Uterus (tissue), 4 donors: ENCODE results near the gene WAS. TPM values are rescaled to one million over a fixed set of nuclear protein-coding genes. Genes with fewer than 3 reads are reported as not detected.
"Not testable (repeated sequence)": the region's sequence is repeated elsewhere in the genome, so short reads cannot be mapped to it uniquely, and the experiment has no call there.

ENCODE experiments used
- DNase-seq, 2 donors: peaks; one replicate each; pipeline ENCODE4 v3.0.0-alpha.2; 2019 to 2020
- H3K27ac ChIP-seq, 2 donors: fragments of 200-600 bp; sonication (generic); 1 replicate in 1 of 2; 2 replicates in 1 of 2; pipeline ENCODE4 v1.5.1; 2016 to 2018
- H3K27me3 ChIP-seq, 2 donors: fragments of 200-600 bp; sonication (generic); one replicate each; pipeline ENCODE4 v1.5.1; 2018 to 2019; ENCODE audit warnings: control low read depth in 1 of 2
- H3K36me3 ChIP-seq, 2 donors: fragments of 200-600 bp; sonication (generic); one replicate each; pipeline ENCODE4 v1.5.1; 2019; ENCODE audit warnings: control low read depth in 1 of 2
- H3K4me1 ChIP-seq, 2 donors: fragments of 200-600 bp; sonication (generic); one replicate each; pipeline ENCODE4 v1.5.1; 2018 to 2019; ENCODE audit warnings: control low read depth in 1 of 2
- H3K4me3 ChIP-seq, 2 donors: fragments of 200-600 bp; sonication (generic); 1 replicate in 1 of 2; 2 replicates in 1 of 2; pipeline ENCODE4 v1.5.1; 2018 to 2019; ENCODE audit warnings: mild to moderate bottlenecking in 1 of 2
- H3K9me3 ChIP-seq, 2 donors: fragments of 200-600 bp; sonication (generic); one replicate each; pipeline ENCODE4 v1.5.1; 2019; ENCODE audit warnings: control low read depth in 1 of 2
- CTCF ChIP-seq, 4 experiments: fragments of 200-600 bp in 2 of 4; fragments of 450-650 bp in 2 of 4; sonication (generic) in 2 of 4; IDR thresholded peaks; one replicate each; pipeline ENCODE4 v1.5.1; 2016 to 2019; ENCODE audit warnings: antibody characterized with exemption in 4 of 4, mild to moderate bottlenecking in 2 of 4, moderate library complexity in 1 of 4
- POLR2A ChIP-seq, 2 donors: fragments of 450-650 bp; IDR thresholded peaks; one replicate each; pipeline ENCODE4 v1.6.1; 2016; ENCODE audit warnings: antibody characterized with exemption in 2 of 2, mild to moderate bottlenecking in 1 of 2, moderate library complexity in 1 of 2
- intact Hi-C: fragments of 100-400 bp; cut with DNase I; formaldehyde crosslinking; loops from one replicate; pipeline ENCODE4 v1.15.1; 2023; ENCODE audit warnings: low total_unique reads
- total RNA-seq, 4 donors: library from RNA; depleted of rRNA in 3 of 4; stranded (reverse); fragments of >200 nt in 3 of 4; gene quantifications; one replicate each; pipeline versions ENCODE4 v1.1.0 to v1.2.4, GENCODE V29; 2014 to 2023
- donor health status: DM: yes; HTN: yes; CAD: no.

The WAS gene
- total RNA-seq, 4 donors from 2014 or later: 1.2 to 20.7 (median 1.9) TPM; not detected in 1

DNA sequence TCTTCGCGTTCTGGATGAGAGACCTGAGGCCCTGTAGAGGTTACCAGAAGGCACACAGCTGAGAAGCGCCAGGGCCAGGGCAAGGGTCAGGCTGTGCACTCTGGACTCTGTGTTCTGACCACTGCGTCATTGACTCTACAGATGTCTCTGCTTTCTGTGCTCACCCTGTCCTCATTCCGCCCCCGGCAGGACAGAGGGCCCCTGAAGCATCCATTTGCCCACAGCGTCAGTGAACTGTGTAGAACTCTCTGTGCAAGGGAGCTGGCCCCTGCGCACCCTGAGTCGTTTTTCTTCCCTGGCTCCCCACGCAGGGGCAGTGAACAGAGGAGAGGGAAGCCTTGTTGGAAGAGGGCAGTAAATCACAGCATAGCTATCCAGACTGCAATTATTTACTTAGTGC lies 6.1 kb upstream of the WAS start:
- DNase-seq: no peak
- Histone ChIP-seq H3K27ac (no peak overlapping the region), H3K4me1 (no peaks in the 10 kb centered on the region), H3K4me3 (no peak overlapping the region), H3K9me3 (no peaks in the 10 kb centered on the region), H3K27me3 (no peaks in the 10 kb centered on the region), H3K36me3 (no peaks in the 10 kb centered on the region)
- intact Hi-C loops: no loop called here
- TF ChIP-seq POLR2A (IDR thresholded peaks at IDR 0.05): no peak
- no peak for TF ChIP-seq CTCF (IDR thresholded peaks at IDR 0.05)

GRCh38 chrX:48680467-48680866 lies 3.1 kb upstream of the WAS start:
- DNase-seq, H3K4me1 ChIP-seq, H3K9me3 ChIP-seq, H3K4me3 ChIP-seq, H3K27ac ChIP-seq, intact Hi-C loops, H3K36me3 ChIP-seq, H3K27me3 ChIP-seq: not testable (repeated sequence)

- H3K27me3 ChIP-seq, H3K27ac ChIP-seq, H3K4me1 ChIP-seq, intact Hi-C loops, H3K4me3 ChIP-seq, DNase-seq, H3K36me3 ChIP-seq, H3K9me3 ChIP-seq: not testable (repeated sequence)
Observed at GRCh38 chrX:48680925-48681324, 2.7 kb upstream of the WAS start.

DNA sequence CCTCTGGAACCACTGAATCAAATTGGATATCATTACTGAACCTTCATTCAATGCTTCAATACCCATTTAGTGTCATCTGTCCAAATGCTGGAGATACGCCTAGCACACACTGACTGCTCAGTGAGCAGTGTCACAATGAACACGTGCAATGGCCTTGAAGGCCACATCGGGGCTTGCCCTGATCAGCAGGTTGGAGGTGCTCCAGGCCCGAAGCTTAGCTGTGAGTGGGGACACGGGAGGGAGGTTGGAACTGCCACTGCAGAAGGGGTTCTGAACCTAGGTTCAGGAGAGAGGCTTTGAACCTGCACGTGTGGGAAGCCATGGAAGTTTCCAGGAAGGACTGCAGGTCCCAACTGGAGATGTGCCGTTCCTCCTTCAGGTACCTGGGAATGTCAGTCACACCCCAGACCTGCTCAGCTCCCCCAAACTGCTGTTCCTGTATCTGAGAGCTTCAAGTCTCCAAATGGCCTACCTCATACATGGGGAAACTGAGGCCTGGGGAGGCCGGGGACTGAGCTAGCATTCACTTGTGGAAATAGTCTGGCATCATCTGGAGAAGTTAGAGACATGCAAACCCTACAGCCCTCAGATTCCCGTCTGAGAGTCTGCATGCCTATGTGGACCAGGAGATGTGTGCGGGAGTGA lies 1.9 kb upstream of the WAS start:
- intact Hi-C loops: no loop called here
- H3K27me3 ChIP-seq: no peaks in the 10 kb centered on the region
- H3K36me3 ChIP-seq: no peaks in the 10 kb centered on the region
- no peak overlapping the region for H3K4me3 ChIP-seq
- TF ChIP-seq POLR2A (IDR thresholded peaks at IDR 0.05): no peak
- TF ChIP-seq CTCF (IDR thresholded peaks at IDR 0.05): no peak
- H3K4me1 ChIP-seq: no peaks in the 10 kb centered on the region
- DNase-seq: no peak
- H3K27ac ChIP-seq: no peak overlapping the region
- H3K9me3 ChIP-seq: no peaks in the 10 kb centered on the region

GRCh38 chrX:48682795-48683194 lies 804 bp upstream of the WAS start:
- H3K4me1 ChIP-seq, intact Hi-C loops, DNase-seq, H3K27ac ChIP-seq, H3K36me3 ChIP-seq, H3K27me3 ChIP-seq, H3K4me3 ChIP-seq, H3K9me3 ChIP-seq: not testable (repeated sequence)

GRCh38 chrX:48684134-48684533 lies 535 bp downstream of the WAS start:
- Histone ChIP-seq H3K27me3 (peaks cover 0 to 3% of the 10 kb centered on the region in 2 donors), H3K36me3 (no peaks in the 10 kb centered on the region), H3K4me3 (no peak overlapping the region), H3K9me3 (no peaks in the 10 kb centered on the region), H3K27ac (no peak overlapping the region), H3K4me1 (no peaks in the 10 kb centered on the region)
- intact Hi-C loops: no loop called here
- no peak for DNase-seq
- TF ChIP-seq POLR2A (IDR thresholded peaks at IDR 0.05) (no peak), CTCF (IDR thresholded peaks at IDR 0.05) (no peak)

DNA sequence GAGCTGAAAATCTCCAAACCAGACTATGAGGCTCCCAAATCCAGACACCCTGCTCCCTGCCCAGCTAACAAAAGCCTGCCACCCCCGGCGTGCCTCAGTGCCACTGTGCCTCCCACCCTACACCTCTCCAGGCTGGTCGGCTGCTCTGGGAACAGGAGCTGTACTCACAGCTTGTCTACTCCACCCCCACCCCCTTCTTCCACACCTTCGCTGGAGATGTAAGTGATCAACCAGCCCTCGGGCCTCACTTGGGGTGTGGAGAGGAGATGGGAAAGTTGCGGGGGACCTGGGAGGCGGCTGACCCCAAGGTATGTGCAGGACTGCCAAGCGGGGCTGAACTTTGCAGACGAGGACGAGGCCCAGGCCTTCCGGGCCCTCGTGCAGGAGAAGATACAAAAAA lies 1.8 kb downstream of the WAS start:
- Histone ChIP-seq H3K27ac (no peak overlapping the region), H3K9me3 (no peaks in the 10 kb centered on the region), H3K4me3 (no peak overlapping the region), H3K36me3 (no peaks in the 10 kb centered on the region), H3K27me3 (peaks cover 0 to 3% of the 10 kb centered on the region in 2 donors), H3K4me1 (no peaks in the 10 kb centered on the region)
- no peak for DNase-seq
- TF ChIP-seq CTCF (IDR thresholded peaks at IDR 0.05): no peak
- no peak for TF ChIP-seq POLR2A (IDR thresholded peaks at IDR 0.05)
- intact Hi-C loops: no loop called here
